Body of pancreas (tissue), 4 donors: Measurements from ENCODE around the gene ERICH2.

Experiments used
- POLR2A ChIP-seq, 3 donors: fragments of 450-650 bp; IDR thresholded peaks; one replicate each; pipeline ENCODE4 v1.6.1; 2016; ENCODE audit warnings: antibody characterized with exemption in 3 of 3, mild to moderate bottlenecking in 2 of 3
- TF ChIP-seq, protein P1 (sequence below), 7 experiments: fragments of 450-650 bp in 4 of 7; fragments of 200-600 bp in 3 of 7; sonication (generic) in 3 of 7; IDR thresholded peaks; one replicate each; pipeline ENCODE4 v1.5.1; 2016 to 2019; ENCODE audit warnings: antibody characterized with exemption in 7 of 7

DNA sequence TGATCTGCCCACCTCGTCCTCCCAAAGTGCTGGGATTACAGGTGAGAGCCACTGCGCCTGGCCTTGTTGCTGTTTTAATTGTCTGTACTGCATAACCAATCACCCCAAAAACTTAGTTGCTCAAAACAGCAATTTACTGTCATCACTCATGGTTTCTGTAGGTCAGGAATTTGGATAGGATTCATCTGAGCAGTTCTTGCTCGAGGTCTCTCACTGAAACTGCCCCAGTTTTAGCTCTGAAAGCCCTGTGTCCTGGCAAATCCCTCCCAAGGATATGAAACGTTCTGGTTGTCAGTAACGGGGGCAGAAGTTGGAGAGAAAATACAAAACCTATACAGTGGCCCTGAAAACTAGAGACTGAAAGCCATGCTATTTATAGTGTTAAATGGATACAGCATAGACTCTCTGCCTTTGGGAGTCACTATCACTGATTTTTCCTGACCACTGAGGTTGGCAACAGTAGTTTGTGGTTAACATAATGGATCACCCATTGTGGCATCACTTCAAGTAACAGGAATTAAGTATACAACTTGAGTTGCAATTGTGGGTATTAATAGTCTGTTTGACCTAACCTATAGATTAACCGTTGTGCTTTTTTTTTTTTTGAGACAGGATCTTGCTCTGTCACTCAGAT, 27.2 kb upstream of the ERICH2 start:
- TF ChIP-seq, protein P1, sequence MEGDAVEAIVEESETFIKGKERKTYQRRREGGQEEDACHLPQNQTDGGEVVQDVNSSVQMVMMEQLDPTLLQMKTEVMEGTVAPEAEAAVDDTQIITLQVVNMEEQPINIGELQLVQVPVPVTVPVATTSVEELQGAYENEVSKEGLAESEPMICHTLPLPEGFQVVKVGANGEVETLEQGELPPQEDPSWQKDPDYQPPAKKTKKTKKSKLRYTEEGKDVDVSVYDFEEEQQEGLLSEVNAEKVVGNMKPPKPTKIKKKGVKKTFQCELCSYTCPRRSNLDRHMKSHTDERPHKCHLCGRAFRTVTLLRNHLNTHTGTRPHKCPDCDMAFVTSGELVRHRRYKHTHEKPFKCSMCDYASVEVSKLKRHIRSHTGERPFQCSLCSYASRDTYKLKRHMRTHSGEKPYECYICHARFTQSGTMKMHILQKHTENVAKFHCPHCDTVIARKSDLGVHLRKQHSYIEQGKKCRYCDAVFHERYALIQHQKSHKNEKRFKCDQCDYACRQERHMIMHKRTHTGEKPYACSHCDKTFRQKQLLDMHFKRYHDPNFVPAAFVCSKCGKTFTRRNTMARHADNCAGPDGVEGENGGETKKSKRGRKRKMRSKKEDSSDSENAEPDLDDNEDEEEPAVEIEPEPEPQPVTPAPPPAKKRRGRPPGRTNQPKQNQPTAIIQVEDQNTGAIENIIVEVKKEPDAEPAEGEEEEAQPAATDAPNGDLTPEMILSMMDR (IDR thresholded peaks at IDR 0.05) = no peak
- no peak for TF ChIP-seq POLR2A (IDR thresholded peaks at IDR 0.05)
